Mesodermal cell (in vitro differentiated cells): ENCODE measurements around the gene DNAJB13.

ENCODE experiments used
- H3K27ac ChIP-seq: 2 replicates; pipeline ENCODE4 v1.7.0; 2013; ENCODE audit warnings: mild to moderate bottlenecking, low read depth, low read length, moderate library complexity; ENCODE audit not compliant: severe bottlenecking
- H3K36me3 ChIP-seq: 2 replicates; pipeline ENCODE4 v1.7.1; 2013; ENCODE audit warnings: mild to moderate bottlenecking, low read length, moderate library complexity; ENCODE audit not compliant: control insufficient read depth, insufficient read depth
- H3K4me1 ChIP-seq: one replicate; pipeline ENCODE4 v1.7.1; 2013; ENCODE audit warnings: mild to moderate bottlenecking, low read length; ENCODE audit not compliant: insufficient read depth, control insufficient read depth, poor library complexity, severe bottlenecking
- H3K4me3 ChIP-seq: 2 replicates; pipeline ENCODE4 v1.7.0; 2013; ENCODE audit warnings: low read length, control low read depth, mild to moderate bottlenecking; ENCODE audit not compliant: insufficient read depth, poor library complexity, severe bottlenecking; ENCODE audit errors: extremely low read depth
- H3K9me3 ChIP-seq: 2 replicates; pipeline ENCODE4 v1.7.1; 2013; ENCODE audit warnings: mild to moderate bottlenecking, low read length, moderate library complexity; ENCODE audit not compliant: control insufficient read depth
- WGBS, 2 experiments: methylation state at CpG; one replicate each; pipeline ENCODE4 v1.1.5; 2013; ENCODE audit warnings: missing lambda C conversion rate in 2 of 2; ENCODE audit not compliant: insufficient coverage in 2 of 2; 5-methylcytosine and 5-hydroxymethylcytosine counted together

The DNAJB13 gene

GRCh38 chr11:74009675-74010305 is 59.0 kb downstream of the DNAJB13 start:
- peaks cover 15% of the 10 kb centered on the region for H3K4me1 ChIP-seq
- peaks cover 8% of the 10 kb centered on the region for H3K36me3 ChIP-seq
- H3K27ac ChIP-seq, result no peak overlapping the region
- H3K4me3 ChIP-seq, result no peak overlapping the region
- WGBS, 2 experiments, result 87 to 90% methylated on average over 2 to 3 of the region's 5 CpGs
- H3K9me3 ChIP-seq, result no peaks in the 10 kb centered on the region

GRCh38 chr11:74010306-74011300 is 59.8 kb downstream of the DNAJB13 start:
- peaks cover 10% of the 10 kb centered on the region for H3K36me3 ChIP-seq
- 88 to 94% methylated on average over 3 to 4 of the region's 9 CpGs for WGBS, 2 experiments
- H3K9me3 ChIP-seq, result no peaks in the 10 kb centered on the region
- H3K4me3 ChIP-seq, result no peak overlapping the region
- peaks cover 15% of the 10 kb centered on the region for H3K4me1 ChIP-seq
- H3K27ac ChIP-seq, result no peak overlapping the region

GRCh38 chr11:74011360-74012073 is 60.7 kb downstream of the DNAJB13 start:
- no peak overlapping the region for H3K4me3 ChIP-seq
- peaks cover 16% of the 10 kb centered on the region for H3K36me3 ChIP-seq
- H3K27ac ChIP-seq, result no peak overlapping the region
- H3K9me3 ChIP-seq, result no peaks in the 10 kb centered on the region
- peaks cover 15% of the 10 kb centered on the region for H3K4me1 ChIP-seq
- 89 to 96% methylated on average over 8 of the region's 8 CpGs for WGBS, 2 experiments

- Histone ChIP-seq H3K27ac (no peak overlapping the region), H3K36me3 (peaks cover 24% of the 10 kb centered on the region)
- 97 to 100% methylated on average over 3 to 4 of the region's 14 CpGs for WGBS, 2 experiments
Measured at GRCh38 chr11:74012074-74012809, 61.4 kb downstream of the DNAJB13 start.

GRCh38 chr11:74013141-74013540 is 62.3 kb downstream of the DNAJB13 start:
- Histone ChIP-seq H3K27ac (no peak overlapping the region), H3K9me3 (no peaks in the 10 kb centered on the region), H3K4me3 (no peak overlapping the region), H3K36me3 (peaks cover 29% of the 10 kb centered on the region), H3K4me1 (peaks cover 13% of the 10 kb centered on the region)
- 92 to 95% methylated on average over 6 of the region's 8 CpGs for WGBS, 2 experiments

More at GRCh38 chr11:74012074-74012809, 61.4 kb downstream of the DNAJB13 start:
- no peaks in the 10 kb centered on the region for H3K9me3 ChIP-seq
- H3K4me1 ChIP-seq, result peaks cover 15% of the 10 kb centered on the region
- no peak overlapping the region for H3K4me3 ChIP-seq

GRCh38 chr11:74014880-74015279 is 64.1 kb downstream of the DNAJB13 start:
- H3K4me1 ChIP-seq, result peaks cover 2% of the 10 kb centered on the region
- no CpG with 5 or more reads among the region's 2 CpGs for WGBS, 2 experiments

GRCh38 chr11:74015919-74016684 is 65.3 kb downstream of the DNAJB13 start:
- no peaks in the 10 kb centered on the region for H3K9me3 ChIP-seq
- WGBS, 2 experiments, result 73 to 95% methylated on average over 2 to 3 of the region's 5 CpGs
- no peaks in the 10 kb centered on the region for H3K4me1 ChIP-seq
- H3K36me3 ChIP-seq, result peaks cover 35% of the 10 kb centered on the region
- no peak overlapping the region for H3K4me3 ChIP-seq
- H3K27ac ChIP-seq, result no peak overlapping the region

More at GRCh38 chr11:74014880-74015279, 64.1 kb downstream of the DNAJB13 start:
- H3K9me3 ChIP-seq, result no peaks in the 10 kb centered on the region
- H3K4me3 ChIP-seq, result no peak overlapping the region
- no peak overlapping the region for H3K27ac ChIP-seq
- H3K36me3 ChIP-seq, result peaks cover 29% of the 10 kb centered on the region

- 93 to 100% methylated on average over 2 to 3 of the region's 3 CpGs for WGBS, 2 experiments
- H3K9me3 ChIP-seq, result no peaks in the 10 kb centered on the region
- no peak overlapping the region for H3K27ac ChIP-seq
Measured at GRCh38 chr11:74017631-74018030, 66.8 kb downstream of the DNAJB13 start.

GRCh38 chr11:74018331-74019005 is 67.6 kb downstream of the DNAJB13 start:
- 90 to 97% methylated on average over 6 to 7 of the region's 9 CpGs for WGBS, 2 experiments

More at GRCh38 chr11:74017631-74018030, 66.8 kb downstream of the DNAJB13 start:
- Histone ChIP-seq H3K4me1 (no peaks in the 10 kb centered on the region), H3K36me3 (peaks cover 31% of the 10 kb centered on the region), H3K4me3 (no peak overlapping the region)

More at GRCh38 chr11:74018331-74019005, 67.6 kb downstream of the DNAJB13 start:
- no peaks in the 10 kb centered on the region for H3K9me3 ChIP-seq
- H3K36me3 ChIP-seq, result peaks cover 28% of the 10 kb centered on the region
- no peaks in the 10 kb centered on the region for H3K4me1 ChIP-seq
- H3K4me3 ChIP-seq, result no peak overlapping the region
- peak overlapping the region; percentile 32 for H3K27ac ChIP-seq
